Adrenal gland (tissue), 5 donors: ENCODE data around the gene DCAF12L1.

ENCODE experiments used
- POLR2A ChIP-seq, 2 donors: fragments of 450-650 bp; IDR thresholded peaks; one replicate each; pipeline ENCODE4 v1.6.1; 2017; ENCODE audit warnings: antibody characterized with exemption in 2 of 2, mild to moderate bottlenecking in 2 of 2, moderate library complexity in 1 of 2
- TF ChIP-seq, protein P1 (sequence below), 6 experiments: fragments of 450-650 bp in 4 of 6; fragments of 200-600 bp in 2 of 6; sonication (generic) in 1 of 6; IDR thresholded peaks; 1 replicate in 5 of 6; 2 replicates in 1 of 6; pipeline versions ENCODE4 v1.5.1 to v1.8.0; 2016 to 2021; ENCODE audit warnings: antibody characterized with exemption in 6 of 6, mild to moderate bottlenecking in 2 of 6, moderate library complexity in 1 of 6
- donor health status: DM: no; HTN: no; CAD: no.

DNA sequence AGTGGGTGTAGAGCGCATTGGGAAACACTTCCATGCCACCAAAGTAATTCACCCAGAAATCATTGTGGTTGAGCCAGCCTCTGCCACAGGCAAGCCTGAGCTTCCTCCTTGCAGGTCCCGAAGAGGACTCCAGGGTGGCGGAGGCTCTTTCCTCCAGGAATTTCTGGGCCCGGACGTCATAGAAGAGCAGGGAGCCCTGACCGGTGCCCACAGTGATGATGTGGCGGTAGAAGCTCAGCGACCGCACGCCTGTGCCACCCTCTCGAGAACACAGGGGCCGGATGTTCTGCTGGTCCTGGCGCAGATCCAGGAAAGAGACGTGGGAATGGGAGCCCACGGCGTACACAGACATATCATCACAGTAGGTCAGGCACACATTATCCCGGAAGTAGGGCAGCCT is 1.3 kb downstream of the DCAF12L1 start:
- TF ChIP-seq, protein P1, sequence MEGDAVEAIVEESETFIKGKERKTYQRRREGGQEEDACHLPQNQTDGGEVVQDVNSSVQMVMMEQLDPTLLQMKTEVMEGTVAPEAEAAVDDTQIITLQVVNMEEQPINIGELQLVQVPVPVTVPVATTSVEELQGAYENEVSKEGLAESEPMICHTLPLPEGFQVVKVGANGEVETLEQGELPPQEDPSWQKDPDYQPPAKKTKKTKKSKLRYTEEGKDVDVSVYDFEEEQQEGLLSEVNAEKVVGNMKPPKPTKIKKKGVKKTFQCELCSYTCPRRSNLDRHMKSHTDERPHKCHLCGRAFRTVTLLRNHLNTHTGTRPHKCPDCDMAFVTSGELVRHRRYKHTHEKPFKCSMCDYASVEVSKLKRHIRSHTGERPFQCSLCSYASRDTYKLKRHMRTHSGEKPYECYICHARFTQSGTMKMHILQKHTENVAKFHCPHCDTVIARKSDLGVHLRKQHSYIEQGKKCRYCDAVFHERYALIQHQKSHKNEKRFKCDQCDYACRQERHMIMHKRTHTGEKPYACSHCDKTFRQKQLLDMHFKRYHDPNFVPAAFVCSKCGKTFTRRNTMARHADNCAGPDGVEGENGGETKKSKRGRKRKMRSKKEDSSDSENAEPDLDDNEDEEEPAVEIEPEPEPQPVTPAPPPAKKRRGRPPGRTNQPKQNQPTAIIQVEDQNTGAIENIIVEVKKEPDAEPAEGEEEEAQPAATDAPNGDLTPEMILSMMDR (IDR thresholded peaks at IDR 0.05) = no peak
- no peak for TF ChIP-seq POLR2A (IDR thresholded peaks at IDR 0.05)
